ENCODE data around the gene NT5DC3.

Gene NT5DC3

GRCh38 chr12:103855896-103856657 is 15.0 kb upstream of the NT5DC3 start:
- no peak for DNase-seq (ENCODE audit: low read depth)
- TF ChIP-seq, protein P1, sequence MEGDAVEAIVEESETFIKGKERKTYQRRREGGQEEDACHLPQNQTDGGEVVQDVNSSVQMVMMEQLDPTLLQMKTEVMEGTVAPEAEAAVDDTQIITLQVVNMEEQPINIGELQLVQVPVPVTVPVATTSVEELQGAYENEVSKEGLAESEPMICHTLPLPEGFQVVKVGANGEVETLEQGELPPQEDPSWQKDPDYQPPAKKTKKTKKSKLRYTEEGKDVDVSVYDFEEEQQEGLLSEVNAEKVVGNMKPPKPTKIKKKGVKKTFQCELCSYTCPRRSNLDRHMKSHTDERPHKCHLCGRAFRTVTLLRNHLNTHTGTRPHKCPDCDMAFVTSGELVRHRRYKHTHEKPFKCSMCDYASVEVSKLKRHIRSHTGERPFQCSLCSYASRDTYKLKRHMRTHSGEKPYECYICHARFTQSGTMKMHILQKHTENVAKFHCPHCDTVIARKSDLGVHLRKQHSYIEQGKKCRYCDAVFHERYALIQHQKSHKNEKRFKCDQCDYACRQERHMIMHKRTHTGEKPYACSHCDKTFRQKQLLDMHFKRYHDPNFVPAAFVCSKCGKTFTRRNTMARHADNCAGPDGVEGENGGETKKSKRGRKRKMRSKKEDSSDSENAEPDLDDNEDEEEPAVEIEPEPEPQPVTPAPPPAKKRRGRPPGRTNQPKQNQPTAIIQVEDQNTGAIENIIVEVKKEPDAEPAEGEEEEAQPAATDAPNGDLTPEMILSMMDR (IDR thresholded peaks at IDR 0.05; ENCODE audit: low read depth, low read length, missing control alignments): no peak
- H3K4me3 ChIP-seq (ENCODE audit: low read depth, low read length): no peak overlapping the region

- H3K4me3 ChIP-seq (ENCODE audit: low read depth, low read length): no peak overlapping the region
- no peak for DNase-seq (ENCODE audit: low read depth)
- TF ChIP-seq, protein P1 (IDR thresholded peaks at IDR 0.05; ENCODE audit: low read depth, low read length, missing control alignments): no peak
Measured at GRCh38 chr12:103855036-103855712, 14.1 kb upstream of the NT5DC3 start.

- H3K4me3 ChIP-seq (ENCODE audit: low read depth, low read length): no peak overlapping the region
- TF ChIP-seq, protein P1 (IDR thresholded peaks at IDR 0.05; ENCODE audit: low read depth, low read length, missing control alignments): no peak
- no peak for DNase-seq (ENCODE audit: low read depth)
Measured at GRCh38 chr12:103854372-103854973, 13.4 kb upstream of the NT5DC3 start.

DNA sequence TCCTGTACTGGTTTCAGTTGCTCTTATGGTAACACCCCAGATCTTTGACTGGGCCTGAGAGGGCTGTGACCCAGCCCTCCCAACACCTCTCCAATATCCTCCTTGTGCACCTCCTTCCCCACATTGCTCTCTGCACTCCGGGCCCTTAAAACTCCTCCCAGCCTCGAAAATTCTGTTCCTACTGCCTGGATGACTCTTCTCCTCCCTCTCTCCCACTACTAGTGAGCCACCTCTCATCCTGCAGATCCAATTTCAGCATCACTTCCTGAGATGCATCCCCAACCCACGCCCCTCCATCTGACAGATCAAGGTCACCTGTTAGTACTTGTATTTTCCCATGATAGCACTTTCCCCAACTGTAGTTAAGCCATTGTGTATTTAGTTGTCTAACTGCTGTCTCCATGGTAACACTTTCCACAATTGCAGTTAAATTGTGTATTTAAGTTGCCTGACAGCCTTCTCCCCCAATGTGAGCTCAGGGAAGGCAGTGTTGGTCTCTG is 11.5 kb upstream of the NT5DC3 start:
- TF ChIP-seq, protein P1 (IDR thresholded peaks at IDR 0.05; ENCODE audit: low read depth, low read length, missing control alignments): no peak
- no peak for DNase-seq (ENCODE audit: low read depth)
- H3K4me3 ChIP-seq (ENCODE audit: low read depth, low read length): no peak overlapping the region

GRCh38 chr12:103851127-103851526 is 10.1 kb upstream of the NT5DC3 start:
- TF ChIP-seq, protein P1 (IDR thresholded peaks at IDR 0.05; ENCODE audit: low read depth, low read length, missing control alignments): no peak
- DNase-seq (ENCODE audit: low read depth): no peak
- H3K4me3 ChIP-seq (ENCODE audit: low read depth, low read length): no peak overlapping the region

- DNase-seq (ENCODE audit: low read depth): no peak
- TF ChIP-seq, protein P1 (IDR thresholded peaks at IDR 0.05; ENCODE audit: low read depth, low read length, missing control alignments): no peak
Measured at GRCh38 chr12:103850429-103850828, 9.4 kb upstream of the NT5DC3 start.

More at GRCh38 chr12:103850429-103850828, 9.4 kb upstream of the NT5DC3 start:
- H3K4me3 ChIP-seq (ENCODE audit: low read depth, low read length): no peak overlapping the region
